Caco-2 (cell line): ENCODE data around the gene FBXW2. TPM values are rescaled to one million over a fixed set of nuclear protein-coding genes. Genes with fewer than 3 reads are reported as not detected.

Experiments
- BruUV-seq: library from RNA; stranded (reverse); fragments of 400-500 nt; replicated peaks from 2 replicates; lab custom pipeline; 2021; lab: Mats Ljungman, UMichigan
- CTCF ChIA-PET: fragments of 300-600 bp; sonication (Branson Sonifier 250); formaldehyde crosslinking; loops from one replicate; lab custom pipeline; 2022; ENCODE audit warnings: antibody characterized with exemption; lab: Charles Lee
- POLR2A ChIA-PET: fragments of 300-600 bp; sonication (Branson Sonifier 250); formaldehyde crosslinking; loops from one replicate; lab custom pipeline; 2022; ENCODE audit warnings: antibody characterized with exemption; lab: Charles Lee
- DNase-seq, 2 experiments: peaks; one replicate each; pipeline versions ENCODE4 v3.0.0 to v3.0.0-alpha.2; 2020 to 2022
- H3K27me3 ChIP-seq: replicated peaks from 2 replicates; pipeline ENCODE4 v1.6.0; 2011; ENCODE audit warnings: low read length; ENCODE audit not compliant: control insufficient read depth, insufficient read depth
- H3K36me3 ChIP-seq: 2 replicates; pipeline ENCODE4 v1.5.1; 2011; ENCODE audit warnings: low read length; ENCODE audit not compliant: control insufficient read depth, insufficient read depth
- H3K4me1 ChIP-seq: fragments of 250-450 bp; sonication (Bioruptor Pico); 2 replicates; pipeline ENCODE4 v1.5.1; 2020; ENCODE audit warnings: mild to moderate bottlenecking
- H3K4me3 ChIP-seq: 2 replicates; pipeline ENCODE4 v1.5.1; 2011; ENCODE audit warnings: low read depth, mild to moderate bottlenecking, control low read depth, low read length
- H3K9me3 ChIP-seq: fragments of 250-450 bp; sonication (Bioruptor Pico); 2 replicates; pipeline ENCODE4 v1.5.1; 2020; ENCODE audit warnings: mild to moderate bottlenecking, moderate library complexity
- H3K27ac Mint-ChIP-seq: one replicate; pipeline ENCODE4 v1.8.0; 2022; ENCODE audit warnings: mixed read lengths; ENCODE audit not compliant: unreplicated experiment
- H3K27me3 Mint-ChIP-seq: one replicate; pipeline ENCODE4 v1.8.0; 2022; ENCODE audit warnings: mixed read lengths; ENCODE audit not compliant: insufficient read depth, unreplicated experiment
- H3K36me3 Mint-ChIP-seq: one replicate; pipeline ENCODE4 v1.8.0; 2022; ENCODE audit warnings: mild to moderate bottlenecking, mixed read lengths; ENCODE audit not compliant: insufficient read depth, unreplicated experiment
- H3K4me1 Mint-ChIP-seq: one replicate; pipeline ENCODE4 v1.8.0; 2022; ENCODE audit warnings: low read depth, mixed read lengths; ENCODE audit not compliant: unreplicated experiment
- H3K4me3 Mint-ChIP-seq: one replicate; pipeline ENCODE4 v1.8.0; 2022; ENCODE audit warnings: mild to moderate bottlenecking, moderate library complexity, mixed read lengths; ENCODE audit not compliant: unreplicated experiment
- H3K9me3 Mint-ChIP-seq: one replicate; pipeline ENCODE4 v1.8.0; 2022; ENCODE audit warnings: mixed read lengths; ENCODE audit not compliant: unreplicated experiment
- CTCF ChIP-seq, 2 experiments: fragments of 200-600 bp in 1 of 2; IDR thresholded peaks; 1 replicate in 1 of 2; 2 replicates in 1 of 2; pipeline versions ENCODE4 v1.5.1 to v1.8.0; 2011 to 2022; ENCODE audit warnings: antibody characterized with exemption in 1 of 2, control low read depth in 1 of 2, inconsistent platforms in 1 of 2, low read depth in 1 of 2, low read length in 1 of 2, mild to moderate bottlenecking in 1 of 2, moderate library complexity in 1 of 2; ENCODE audit not compliant: insufficient read depth in 1 of 2, severe bottlenecking in 1 of 2, unreplicated experiment in 1 of 2
- intact Hi-C: fragments of 100-400 bp; cut with micrococcal nuclease; formaldehyde crosslinking; loops from one replicate; pipeline ENCODE4 v1.10.0; 2022; ENCODE audit not compliant: unreplicated experiment
- total RNA-seq: library from RNA; stranded (reverse); gene quantifications from 2 replicates; pipeline ENCODE4 v1.2.3, GENCODE V29; 2022

Gene FBXW2
- total RNA-seq, 1 experiment from 2014 or later: 74.3 TPM

DNA sequence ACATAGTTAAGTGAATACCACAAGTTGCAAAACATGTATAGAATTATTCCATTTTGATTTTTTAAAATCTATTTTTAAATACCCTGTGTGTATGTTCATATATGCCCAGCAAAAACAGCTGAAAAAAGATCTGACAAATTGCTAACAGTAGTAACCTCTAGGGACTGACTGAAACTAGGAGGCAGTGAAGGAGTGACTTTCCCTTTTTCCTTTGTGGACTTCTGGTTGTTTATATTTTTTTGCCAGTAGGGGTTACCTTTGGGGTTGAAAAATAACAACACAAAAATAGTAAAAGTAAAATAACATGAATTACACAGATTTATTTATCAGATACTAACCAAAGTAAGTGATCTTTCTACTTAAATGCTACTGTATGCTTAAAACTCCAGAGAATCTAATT lies 81.9 kb downstream of the FBXW2 start:
- H3K27me3 Mint-ChIP-seq: no peaks in the 10 kb centered on the region
- Histone ChIP-seq H3K4me3 (no peak overlapping the region), H3K9me3 (no peaks in the 10 kb centered on the region), H3K4me1 (peaks cover 19% of the 10 kb centered on the region), H3K36me3 (no peaks in the 10 kb centered on the region), H3K27me3 (no peaks in the 10 kb centered on the region)
- no peaks in the 10 kb centered on the region for H3K4me1 Mint-ChIP-seq
- no peaks in the 10 kb centered on the region for H3K9me3 Mint-ChIP-seq
- H3K27ac Mint-ChIP-seq: no peak overlapping the region
- no TSS peak for BruUV-seq
- no peak for TF ChIP-seq CTCF (IDR thresholded peaks at IDR 0.05; ENCODE audit: insufficient read depth in 1 of 2, low read depth in 1 of 2, low read length in 1 of 2, severe bottlenecking in 1 of 2, unreplicated experiment in 1 of 2)
- no peak overlapping the region for H3K4me3 Mint-ChIP-seq
- DNase-seq: no peak
- peaks cover 6% of the 10 kb centered on the region for H3K36me3 Mint-ChIP-seq
- CTCF ChIA-PET: no interaction called here
- POLR2A ChIA-PET: no interaction called here
- intact Hi-C loops: no loop called here

DNA sequence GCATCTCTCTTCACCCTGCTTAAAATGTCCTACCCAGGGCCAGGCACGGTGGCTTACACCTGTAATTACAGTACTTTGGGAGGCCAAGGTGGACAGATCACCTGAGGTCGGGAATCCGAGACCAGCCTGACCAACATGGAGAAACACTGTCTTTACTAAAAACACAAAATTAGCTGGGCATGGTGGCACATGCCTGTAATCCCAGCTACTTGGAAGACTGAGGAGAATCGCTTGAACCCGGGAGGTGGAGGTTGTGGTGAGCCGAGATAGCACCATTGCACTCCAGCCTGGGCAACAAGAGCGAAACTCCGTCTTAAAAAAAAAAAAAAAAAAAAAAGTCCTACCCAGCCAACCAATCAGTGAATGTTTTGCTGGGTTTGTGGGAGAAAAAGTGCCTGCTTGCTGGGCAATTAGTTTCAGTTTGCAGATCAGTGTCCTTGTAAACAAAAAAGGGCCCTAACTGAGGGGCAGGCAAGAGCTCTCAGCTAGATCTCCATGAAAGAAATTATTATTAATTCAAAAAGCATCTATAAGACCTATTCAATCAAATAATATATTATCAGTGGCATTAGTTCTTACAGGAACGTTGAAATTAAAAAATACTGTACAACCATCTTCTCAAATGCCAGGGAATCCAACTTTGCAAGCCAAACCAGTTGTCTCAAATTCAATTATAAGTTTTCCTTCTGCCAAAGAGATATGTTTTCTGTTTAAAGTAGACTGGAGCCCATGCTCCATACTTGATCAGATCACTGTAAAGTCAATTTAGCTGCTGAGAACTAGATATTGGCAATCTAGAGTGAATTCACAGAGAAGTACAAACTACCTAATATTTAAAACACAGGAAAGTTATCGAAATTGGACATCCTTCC lies 82.9 kb downstream of the FBXW2 start:
- CTCF ChIA-PET: no interaction called here
- no peak for DNase-seq
- H3K27me3 Mint-ChIP-seq: no peaks in the 10 kb centered on the region
- H3K27ac Mint-ChIP-seq: no peak overlapping the region
- no peaks in the 10 kb centered on the region for H3K9me3 ChIP-seq
- no peaks in the 10 kb centered on the region for H3K36me3 ChIP-seq
- intact Hi-C loops: no loop called here
- no peak for TF ChIP-seq CTCF (IDR thresholded peaks at IDR 0.05; ENCODE audit: insufficient read depth in 1 of 2, low read depth in 1 of 2, low read length in 1 of 2, severe bottlenecking in 1 of 2, unreplicated experiment in 1 of 2)
- POLR2A ChIA-PET: no interaction called here
- H3K4me1 Mint-ChIP-seq: no peaks in the 10 kb centered on the region
- no peaks in the 10 kb centered on the region for H3K27me3 ChIP-seq
- H3K4me3 Mint-ChIP-seq: no peak overlapping the region
- no peaks in the 10 kb centered on the region for H3K9me3 Mint-ChIP-seq
- H3K4me3 ChIP-seq: no peak overlapping the region
- H3K4me1 ChIP-seq: peaks cover 19% of the 10 kb centered on the region
- H3K36me3 Mint-ChIP-seq: peaks cover 6% of the 10 kb centered on the region
- BruUV-seq: no TSS peak

GRCh38 chr9:120708526-120709224 lies 84.5 kb downstream of the FBXW2 start:
- no peaks in the 10 kb centered on the region for H3K9me3 Mint-ChIP-seq
- no peaks in the 10 kb centered on the region for H3K4me1 Mint-ChIP-seq
- Histone ChIP-seq H3K9me3 (no peaks in the 10 kb centered on the region), H3K4me3 (no peak overlapping the region), H3K36me3 (no peaks in the 10 kb centered on the region), H3K4me1 (peaks cover 13% of the 10 kb centered on the region), H3K27me3 (no peaks in the 10 kb centered on the region)
- no peak for TF ChIP-seq CTCF (IDR thresholded peaks at IDR 0.05; ENCODE audit: insufficient read depth in 1 of 2, low read depth in 1 of 2, low read length in 1 of 2, severe bottlenecking in 1 of 2, unreplicated experiment in 1 of 2)
- intact Hi-C loops: no loop called here
- H3K4me3 Mint-ChIP-seq: no peak overlapping the region
- no peak overlapping the region for H3K27ac Mint-ChIP-seq
- POLR2A ChIA-PET: no interaction called here
- H3K27me3 Mint-ChIP-seq: no peaks in the 10 kb centered on the region
- CTCF ChIA-PET: no interaction called here
- peaks cover 5% of the 10 kb centered on the region for H3K36me3 Mint-ChIP-seq
- DNase-seq: no peak
- no TSS peak for BruUV-seq
